ENCODE data around the gene IL17REL. TPM values are rescaled to one million over a fixed set of nuclear protein-coding genes. Genes with fewer than 3 reads are reported as not detected.

The IL17REL gene
- total and polyA plus RNA-seq, 4 donors: 0.02 to 0.51 (median 0.19) TPM; not detected in 1

DNA sequence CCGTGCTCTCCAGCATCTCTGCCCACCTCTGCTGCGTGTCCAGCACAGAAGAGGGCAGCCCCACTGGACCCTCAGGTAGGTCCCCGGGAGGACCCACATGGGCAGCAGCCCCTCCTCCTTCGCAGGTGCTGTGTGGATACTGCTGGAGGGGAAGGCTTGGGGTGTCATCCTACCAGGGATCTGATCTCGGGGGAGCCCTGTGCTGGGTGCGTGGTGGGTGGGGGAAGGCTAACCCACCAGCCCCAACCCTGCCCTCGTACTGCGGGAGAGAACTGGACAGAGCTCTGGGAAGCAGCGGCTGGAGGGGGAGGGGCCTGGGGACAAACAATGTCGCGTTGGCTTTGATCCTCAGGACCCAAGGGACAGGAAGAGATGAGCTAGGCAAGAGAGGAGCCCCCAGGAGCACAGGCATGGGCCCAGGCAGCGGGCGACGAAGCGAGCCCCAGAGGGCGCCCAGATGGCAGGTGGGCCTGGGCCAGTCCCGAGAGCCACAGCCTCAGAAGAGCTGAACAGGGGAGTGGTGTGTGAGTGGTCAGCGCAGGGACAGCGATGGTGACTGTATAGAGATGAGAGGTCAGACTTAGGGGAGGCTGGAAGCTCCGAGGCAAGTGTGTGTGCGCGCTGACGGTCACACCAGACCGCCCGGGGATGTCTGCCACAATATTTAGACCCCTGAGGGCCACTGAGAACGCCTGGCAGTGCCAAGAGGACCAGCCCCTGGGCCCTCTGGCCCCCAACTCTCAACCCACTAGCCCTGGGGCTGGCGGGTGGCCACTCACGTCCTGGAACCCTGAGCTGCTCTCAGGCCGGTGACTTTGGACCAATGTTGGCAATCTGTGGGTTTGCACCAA lies 53.4 kb downstream of the IL17REL start:
- whole genome bisulfite sequencing, 2 donors: 64 to 79% methylated on average over 29 of the region's 29 CpGs
- H3K9me3 ChIP-seq (ENCODE audit: control insufficient read depth in 4 of 4, insufficient read depth in 3 of 4, low read length in 3 of 4): peaks cover 0 to 3% (median 0%) of the 10 kb centered on the region in 4 donors
- H3K27ac ChIP-seq (ENCODE audit: low read depth in 1 of 2, low read length in 1 of 2): peak overlapping the region; percentile 90 to 93
- peak overlapping the region in 1 of 2 donors; percentile 38 for H3K9ac ChIP-seq (ENCODE audit: insufficient read depth in 1 of 2, low read length in 2 of 2)
- ATAC-seq (ENCODE audit: insufficient read depth, low FRiP score) (no peak), DNase-seq (no peak)
- peaks cover 0 to 40% (median 13%) of the 10 kb centered on the region in 5 donors for H3K4me1 ChIP-seq (ENCODE audit: control insufficient read depth in 5 of 5, insufficient read depth in 5 of 5, low read length in 5 of 5)
- H3K4me3 ChIP-seq: peak overlapping the region; percentile 58
- H3K27me3 ChIP-seq (ENCODE audit: control insufficient read depth in 3 of 3, insufficient read depth in 3 of 3, low read length in 2 of 3): no peaks in the 10 kb centered on the region
- H3K36me3 ChIP-seq (ENCODE audit: control insufficient read depth in 4 of 4, insufficient read depth in 4 of 4, low read length in 4 of 4): peaks cover 0 to 25% (median 8%) of the 10 kb centered on the region in 4 donors
- TF ChIP-seq, protein P1, sequence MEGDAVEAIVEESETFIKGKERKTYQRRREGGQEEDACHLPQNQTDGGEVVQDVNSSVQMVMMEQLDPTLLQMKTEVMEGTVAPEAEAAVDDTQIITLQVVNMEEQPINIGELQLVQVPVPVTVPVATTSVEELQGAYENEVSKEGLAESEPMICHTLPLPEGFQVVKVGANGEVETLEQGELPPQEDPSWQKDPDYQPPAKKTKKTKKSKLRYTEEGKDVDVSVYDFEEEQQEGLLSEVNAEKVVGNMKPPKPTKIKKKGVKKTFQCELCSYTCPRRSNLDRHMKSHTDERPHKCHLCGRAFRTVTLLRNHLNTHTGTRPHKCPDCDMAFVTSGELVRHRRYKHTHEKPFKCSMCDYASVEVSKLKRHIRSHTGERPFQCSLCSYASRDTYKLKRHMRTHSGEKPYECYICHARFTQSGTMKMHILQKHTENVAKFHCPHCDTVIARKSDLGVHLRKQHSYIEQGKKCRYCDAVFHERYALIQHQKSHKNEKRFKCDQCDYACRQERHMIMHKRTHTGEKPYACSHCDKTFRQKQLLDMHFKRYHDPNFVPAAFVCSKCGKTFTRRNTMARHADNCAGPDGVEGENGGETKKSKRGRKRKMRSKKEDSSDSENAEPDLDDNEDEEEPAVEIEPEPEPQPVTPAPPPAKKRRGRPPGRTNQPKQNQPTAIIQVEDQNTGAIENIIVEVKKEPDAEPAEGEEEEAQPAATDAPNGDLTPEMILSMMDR (IDR thresholded peaks at IDR 0.05; ENCODE audit: control extremely low read depth, extremely low read depth): no peak

DNA sequence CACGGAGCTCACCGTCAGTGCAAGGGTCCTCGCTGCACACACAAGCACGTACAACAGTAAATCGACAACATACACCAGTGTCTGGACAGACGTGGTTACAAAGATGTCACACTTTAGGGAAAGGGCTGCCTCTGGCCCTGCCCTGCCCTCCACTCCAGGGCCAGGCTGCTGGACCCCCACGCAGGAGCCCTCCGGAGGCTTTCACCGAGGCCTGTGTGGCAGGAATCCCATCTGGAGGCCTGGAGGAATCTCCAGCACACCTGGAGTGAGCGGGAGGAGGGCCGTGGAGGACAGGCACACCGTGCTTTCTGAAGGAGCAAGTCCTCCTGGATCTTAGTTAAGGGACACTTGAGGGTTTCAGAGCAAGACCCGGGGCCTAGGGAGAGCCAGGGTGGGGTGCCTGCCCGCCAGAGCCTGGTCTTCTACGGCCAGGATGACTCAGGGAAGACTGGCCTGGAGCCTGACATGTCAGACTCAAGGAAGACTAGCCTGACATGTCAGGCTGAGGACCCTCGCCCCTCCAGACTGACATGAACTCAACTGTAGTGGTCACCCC lies 54.1 kb downstream of the IL17REL start:
- H3K9ac ChIP-seq (ENCODE audit: insufficient read depth in 1 of 2, low read length in 2 of 2): no peak overlapping the region
- DNase-seq: no peak
- peaks cover 0 to 3% (median 0%) of the 10 kb centered on the region in 4 donors for H3K9me3 ChIP-seq (ENCODE audit: control insufficient read depth in 4 of 4, insufficient read depth in 3 of 4, low read length in 3 of 4)
- 82 to 91% methylated on average over 16 of the region's 16 CpGs for WGBS, 2 donors
- peak overlapping the region in 1 of 2 donors; percentile 90 for H3K27ac ChIP-seq (ENCODE audit: low read depth in 1 of 2, low read length in 1 of 2)
- peaks cover 0 to 18% (median 5%) of the 10 kb centered on the region in 4 donors for H3K36me3 ChIP-seq (ENCODE audit: control insufficient read depth in 4 of 4, insufficient read depth in 4 of 4, low read length in 4 of 4)
- no peak overlapping the region for H3K4me3 ChIP-seq
- H3K4me1 ChIP-seq (ENCODE audit: control insufficient read depth in 5 of 5, insufficient read depth in 5 of 5, low read length in 5 of 5): peaks cover 0 to 46% (median 13%) of the 10 kb centered on the region in 5 donors
- ATAC-seq (ENCODE audit: insufficient read depth, low FRiP score): no peak
- TF ChIP-seq, protein P1 (IDR thresholded peaks at IDR 0.05; ENCODE audit: control extremely low read depth, extremely low read depth): no peak
- no peaks in the 10 kb centered on the region for H3K27me3 ChIP-seq (ENCODE audit: control insufficient read depth in 3 of 3, insufficient read depth in 3 of 3, low read length in 2 of 3)

DNA sequence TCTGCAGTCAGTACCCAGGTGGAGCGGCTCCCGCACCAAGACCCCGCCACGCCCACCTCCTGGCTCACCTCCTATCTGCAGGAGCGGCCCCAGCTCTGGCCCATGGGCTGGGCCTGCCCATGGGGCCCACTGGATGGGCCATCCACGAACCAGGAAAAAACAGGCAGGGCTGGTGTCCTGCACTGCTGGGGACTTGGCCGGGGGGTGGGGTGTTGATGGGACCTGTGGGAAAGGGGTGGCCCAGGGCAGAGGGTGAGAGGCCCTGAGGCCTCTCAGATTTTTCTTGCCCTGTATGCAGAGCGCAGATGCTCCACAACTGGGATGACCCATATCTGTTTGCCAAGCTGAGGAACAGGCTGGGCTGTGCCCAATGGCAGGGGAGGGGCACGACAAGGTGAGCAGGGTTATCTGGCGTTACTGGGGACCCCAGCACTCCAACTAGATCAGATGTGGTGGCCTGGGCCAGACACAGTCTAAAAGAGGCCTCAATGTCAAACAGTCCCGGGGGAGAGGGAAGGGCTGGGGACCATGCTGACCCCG lies 54.7 kb downstream of the IL17REL start:
- Histone ChIP-seq H3K36me3 (ENCODE audit: control insufficient read depth in 4 of 4, insufficient read depth in 4 of 4, low read length in 4 of 4) (peaks cover 0 to 13% (median 2%) of the 10 kb centered on the region in 4 donors), H3K4me3 (no peak overlapping the region), H3K9me3 (ENCODE audit: control insufficient read depth in 4 of 4, insufficient read depth in 3 of 4, low read length in 3 of 4) (peaks cover 0 to 3% (median 0%) of the 10 kb centered on the region in 4 donors), H3K27ac (ENCODE audit: low read depth in 1 of 2, low read length in 1 of 2) (peak overlapping the region in 1 of 2 donors; percentile 90), H3K9ac (ENCODE audit: insufficient read depth in 1 of 2, low read length in 2 of 2) (no peak overlapping the region), H3K4me1 (ENCODE audit: control insufficient read depth in 5 of 5, insufficient read depth in 5 of 5, low read length in 5 of 5) (peaks cover 0 to 41% (median 16%) of the 10 kb centered on the region in 5 donors), H3K27me3 (ENCODE audit: control insufficient read depth in 3 of 3, insufficient read depth in 3 of 3, low read length in 2 of 3) (no peaks in the 10 kb centered on the region)
- WGBS, 2 donors: 84 to 85% methylated on average over 11 to 12 of the region's 12 CpGs
- TF ChIP-seq, protein P1 (IDR thresholded peaks at IDR 0.05; ENCODE audit: control extremely low read depth, extremely low read depth): no peak
- no peak for ATAC-seq (ENCODE audit: insufficient read depth, low FRiP score)
- DNase-seq: no peak
